Kidney (tissue), 14 donors: ENCODE results near the gene BRPF3. TPM values are rescaled to one million over a fixed set of nuclear protein-coding genes. Genes with fewer than 3 reads are reported as not detected.

Source experiments
- DNase-seq, 5 donors: peaks; one replicate each; pipeline ENCODE4 v3.0.0-alpha.2; 2013 to 2020
- FAIRE-seq: peaks from 2 replicates; lab custom pipeline; 2012; peaks lifted over from hg19 to GRCh38; lab: Jason Lieb, UNC
- H3K27ac ChIP-seq, 2 donors: one replicate each; pipeline ENCODE4 v1.7.0; 2013; ENCODE audit warnings: low read depth in 2 of 2, low read length in 2 of 2, inconsistent platforms in 1 of 2
- H3K27me3 ChIP-seq: one replicate; pipeline ENCODE4 v1.7.1; 2013; ENCODE audit warnings: low read length, inconsistent platforms; ENCODE audit not compliant: control insufficient read depth, insufficient read depth
- H3K36me3 ChIP-seq, 3 donors: one replicate each; pipeline versions ENCODE4 v1.7.0 to v1.7.1; 2013; ENCODE audit warnings: low read length in 3 of 3, control low read depth in 1 of 3, inconsistent platforms in 1 of 3; ENCODE audit not compliant: insufficient read depth in 3 of 3, control insufficient read depth in 2 of 3
- H3K4me1 ChIP-seq, 3 donors: one replicate each; pipeline versions ENCODE4 v1.7.0 to v1.7.1; 2013; ENCODE audit warnings: low read length in 3 of 3, inconsistent platforms in 1 of 3, low read depth in 1 of 3; ENCODE audit not compliant: control insufficient read depth in 2 of 3, insufficient read depth in 2 of 3
- H3K4me3 ChIP-seq, 3 donors: one replicate each; pipeline versions ENCODE4 v1.7.0 to v1.8.1; 2013; ENCODE audit warnings: low read length in 3 of 3, control low read depth in 1 of 3, inconsistent platforms in 1 of 3
- H3K9ac ChIP-seq, 3 donors: one replicate each; pipeline versions ENCODE4 v1.7.0 to v1.7.1; 2013; ENCODE audit warnings: low read length in 3 of 3, control low read depth in 1 of 3, inconsistent platforms in 1 of 3
- H3K9me3 ChIP-seq, 3 donors: one replicate each; pipeline versions ENCODE4 v1.7.0 to v1.7.1; 2013; ENCODE audit warnings: low read length in 3 of 3, control low read depth in 1 of 3, inconsistent platforms in 1 of 3; ENCODE audit not compliant: control insufficient read depth in 2 of 3, insufficient read depth in 1 of 3
- intact Hi-C: fragments of 100-400 bp; cut with DNase I; formaldehyde crosslinking; loops from one replicate; pipeline ENCODE4 v1.11.1; 2022
- polyA plus RNA-seq: library from polyadenylated mRNA; stranded (reverse); fragments of 350-450 nt; fragmentation: Illumina TruSeq; extraction: RNeasy Lipid Tissue Mini Kit (QIAGEN cat#74804); gene quantifications from one replicate; pipeline ENCODE4 v1.2.3, GENCODE V29; 2014; ENCODE audit warnings: low read depth, low replicate concordance; ENCODE audit not compliant: insufficient read depth
- total RNA-seq: library from RNA; stranded (reverse); fragmentation: NEBNext Ultra II Directional; extraction: Animal tissue kit (Norgen Biotek cat#: 25700); gene quantifications from one replicate; pipeline ENCODE4 v1.2.1, GENCODE V29; 2021
- TF ChIP-seq, protein P1 (sequence below): IDR thresholded peaks from 3 replicates; pipeline ENCODE4 v1.5.1; 2012; ENCODE audit warnings: mild to moderate bottlenecking, moderate library complexity, borderline replicate concordance; ENCODE audit not compliant: insufficient read depth; ENCODE audit errors: extremely low read depth
- donor health status: control.
- donor health status: control.
- donor health status: control.
- donor health status: control.
- donor health status: control.
- donor health status: DM: yes; HTN: yes; CAD: no.
- donor health status: Normal renal cell carcinoma (clear cell type).

BRPF3 gene
- total and polyA plus RNA-seq, 2 donors from 2014 or later = 10.2 to 29.5 TPM

DNA sequence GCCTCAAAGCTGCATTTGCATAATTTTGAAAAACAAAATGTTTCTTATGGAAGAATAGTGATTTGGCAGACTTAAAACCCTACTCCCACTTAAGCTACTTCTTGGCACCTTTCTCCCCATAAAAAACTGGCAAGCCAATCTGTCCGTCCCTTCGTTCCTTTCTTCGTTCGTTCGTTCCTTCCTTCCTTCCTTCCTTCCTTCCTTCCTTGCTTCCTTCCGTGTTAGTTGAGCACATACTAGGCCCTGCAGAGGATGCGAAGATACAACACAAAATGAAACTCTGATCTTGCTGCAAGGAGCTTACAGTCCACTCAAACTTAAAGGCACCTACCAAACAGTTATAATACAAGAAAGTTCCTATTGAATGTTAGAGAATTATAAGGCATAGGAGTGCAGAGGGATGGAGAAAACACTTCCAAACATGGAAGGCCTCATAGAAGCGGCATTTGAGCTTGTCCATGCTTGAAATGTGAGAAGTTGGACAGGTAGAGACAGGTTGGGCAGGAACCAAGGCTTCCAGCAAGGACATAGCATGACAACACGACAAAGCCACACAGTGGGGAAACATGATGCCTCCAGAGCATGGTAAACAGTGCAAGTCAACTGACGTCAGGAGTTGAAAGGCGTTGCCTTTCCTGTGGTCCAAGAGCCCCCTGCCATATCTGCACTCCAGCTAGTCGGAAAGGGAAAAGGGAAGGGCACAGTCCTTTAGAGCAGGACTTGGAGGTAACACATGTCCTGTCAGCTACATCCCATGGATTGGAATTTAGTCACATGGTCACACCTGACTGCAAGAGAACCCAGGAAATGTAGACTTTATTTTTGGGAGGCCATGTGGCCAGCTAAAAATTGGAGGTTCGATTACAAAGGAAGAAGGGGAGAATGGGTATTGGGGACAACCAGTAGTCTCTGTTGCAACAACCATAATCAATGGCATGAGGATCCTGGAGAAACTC is 80.3 kb downstream of the BRPF3 start:
- no peaks in the 10 kb centered on the region for H3K27me3 ChIP-seq
- no peak overlapping the region for H3K9ac ChIP-seq
- no peak for DNase-seq
- no peak overlapping the region for H3K27ac ChIP-seq
- no peaks in the 10 kb centered on the region for H3K4me1 ChIP-seq
- TF ChIP-seq, protein P1, sequence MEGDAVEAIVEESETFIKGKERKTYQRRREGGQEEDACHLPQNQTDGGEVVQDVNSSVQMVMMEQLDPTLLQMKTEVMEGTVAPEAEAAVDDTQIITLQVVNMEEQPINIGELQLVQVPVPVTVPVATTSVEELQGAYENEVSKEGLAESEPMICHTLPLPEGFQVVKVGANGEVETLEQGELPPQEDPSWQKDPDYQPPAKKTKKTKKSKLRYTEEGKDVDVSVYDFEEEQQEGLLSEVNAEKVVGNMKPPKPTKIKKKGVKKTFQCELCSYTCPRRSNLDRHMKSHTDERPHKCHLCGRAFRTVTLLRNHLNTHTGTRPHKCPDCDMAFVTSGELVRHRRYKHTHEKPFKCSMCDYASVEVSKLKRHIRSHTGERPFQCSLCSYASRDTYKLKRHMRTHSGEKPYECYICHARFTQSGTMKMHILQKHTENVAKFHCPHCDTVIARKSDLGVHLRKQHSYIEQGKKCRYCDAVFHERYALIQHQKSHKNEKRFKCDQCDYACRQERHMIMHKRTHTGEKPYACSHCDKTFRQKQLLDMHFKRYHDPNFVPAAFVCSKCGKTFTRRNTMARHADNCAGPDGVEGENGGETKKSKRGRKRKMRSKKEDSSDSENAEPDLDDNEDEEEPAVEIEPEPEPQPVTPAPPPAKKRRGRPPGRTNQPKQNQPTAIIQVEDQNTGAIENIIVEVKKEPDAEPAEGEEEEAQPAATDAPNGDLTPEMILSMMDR = no peak
- no peak overlapping the region for H3K4me3 ChIP-seq
- FAIRE-seq = no peak
- intact Hi-C loops = no loop called here
- no peaks in the 10 kb centered on the region for H3K36me3 ChIP-seq
- H3K9me3 ChIP-seq = no peaks in the 10 kb centered on the region

DNA sequence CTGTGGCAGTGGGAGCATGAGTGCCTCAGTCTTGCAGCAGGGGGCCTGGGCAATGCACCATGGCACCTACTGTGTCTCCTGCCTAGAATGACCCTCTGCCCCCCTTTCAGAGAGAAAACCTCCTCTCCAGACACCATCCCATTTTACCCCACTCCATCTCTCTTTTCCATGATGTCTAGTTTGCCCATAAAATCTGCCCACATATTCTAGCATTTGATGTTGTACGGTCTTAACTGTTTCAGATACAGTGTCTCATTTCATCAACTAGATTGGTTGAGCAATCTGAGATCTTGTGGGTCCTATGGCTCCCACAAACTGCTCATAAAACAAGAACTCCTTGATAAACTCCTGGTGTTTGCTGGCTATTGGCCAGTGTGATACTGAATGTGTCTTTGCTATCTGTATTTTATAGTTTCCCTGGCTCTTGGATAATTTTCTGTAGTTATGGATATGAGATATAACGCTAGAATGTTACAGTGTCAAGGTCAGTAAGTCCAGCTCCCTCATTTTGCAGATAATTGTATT is 81.5 kb downstream of the BRPF3 start:
- Histone ChIP-seq H3K9me3 (no peaks in the 10 kb centered on the region), H3K27ac (no peak overlapping the region), H3K27me3 (no peaks in the 10 kb centered on the region), H3K4me1 (no peaks in the 10 kb centered on the region), H3K36me3 (no peaks in the 10 kb centered on the region), H3K4me3 (no peak overlapping the region), H3K9ac (no peak overlapping the region)
- FAIRE-seq (no peak), DNase-seq (no peak)
- intact Hi-C loops = no loop called here
- TF ChIP-seq, protein P1 = no peak

GRCh38 chr6:36280467-36280866 is 83.9 kb downstream of the BRPF3 start:
- Histone ChIP-seq H3K27ac (no peak overlapping the region), H3K27me3 (peaks cover 4% of the 10 kb centered on the region), H3K9me3 (no peaks in the 10 kb centered on the region), H3K36me3 (no peaks in the 10 kb centered on the region), H3K9ac (no peak overlapping the region), H3K4me1 (no peaks in the 10 kb centered on the region), H3K4me3 (no peak overlapping the region)
- TF ChIP-seq, protein P1 = no peak
- intact Hi-C loops = no loop called here
- no peak for FAIRE-seq
- no peak for DNase-seq
